Measurements from ENCODE around the gene MEGF10. TPM values are rescaled to one million over a fixed set of nuclear protein-coding genes. Genes with fewer than 3 reads are reported as not detected.

Gene MEGF10
- total RNA-seq, 4 donors from 2014 or later = 0.27 to 5.4 (median 0.97) TPM

DNA sequence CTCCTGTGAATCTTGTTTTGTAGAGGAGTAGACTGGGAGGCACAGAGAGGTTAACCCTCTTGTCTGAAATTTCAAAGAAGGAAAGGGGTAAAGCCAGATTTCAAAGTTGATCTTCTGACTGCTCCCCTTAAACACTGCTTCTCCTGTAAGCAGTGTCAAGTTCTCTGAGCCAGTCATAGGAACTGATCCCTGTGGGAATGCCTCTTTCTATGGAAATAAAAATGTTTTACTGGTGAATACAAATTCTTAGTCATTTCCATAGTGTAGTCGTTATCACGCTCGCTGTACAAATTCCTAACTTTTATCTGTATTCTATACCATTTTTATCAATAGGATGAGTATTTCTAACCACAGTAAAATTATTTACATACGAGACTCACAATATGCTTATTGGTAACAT lies 160.5 kb downstream of the MEGF10 start:
- Histone ChIP-seq H3K4me3 (no peak overlapping the region), H3K27me3 (no peaks in the 10 kb centered on the region), H3K4me1 (no peaks in the 10 kb centered on the region), H3K27ac (no peak overlapping the region), H3K9me3 (no peaks in the 10 kb centered on the region), H3K36me3 (peaks cover 0 to 3% of the 10 kb centered on the region in 2 donors)
- no peak for ATAC-seq
- 92% methylated on average over 2 to 4 of the region's 4 CpGs for WGBS, 2 donors (ENCODE audit: low coverage in 1 of 2)
- TF ChIP-seq POLR2AphosphoS5 (IDR thresholded peaks at IDR 0.05) (no peak), CTCF (IDR thresholded peaks at IDR 0.05) (no peak), EP300 (IDR thresholded peaks at IDR 0.05) (no peak), POLR2A (IDR thresholded peaks at IDR 0.05) (no peak)

GRCh38 chr5:127452626-127453025 lies 162.0 kb downstream of the MEGF10 start:
- Histone ChIP-seq H3K27me3 (no peaks in the 10 kb centered on the region), H3K4me1 (no peaks in the 10 kb centered on the region), H3K27ac (no peak overlapping the region), H3K36me3 (peaks cover 0 to 3% of the 10 kb centered on the region in 2 donors), H3K9me3 (no peaks in the 10 kb centered on the region), H3K4me3 (no peak overlapping the region)
- TF ChIP-seq POLR2AphosphoS5 (IDR thresholded peaks at IDR 0.05) (no peak), POLR2A (IDR thresholded peaks at IDR 0.05) (no peak), CTCF (IDR thresholded peaks at IDR 0.05) (no peak), EP300 (IDR thresholded peaks at IDR 0.05) (no peak)
- ATAC-seq = no peak
- WGBS, 2 donors (ENCODE audit: low coverage in 1 of 2) = 58 to 80% methylated on average over 2 to 3 of the region's 4 CpGs

DNA sequence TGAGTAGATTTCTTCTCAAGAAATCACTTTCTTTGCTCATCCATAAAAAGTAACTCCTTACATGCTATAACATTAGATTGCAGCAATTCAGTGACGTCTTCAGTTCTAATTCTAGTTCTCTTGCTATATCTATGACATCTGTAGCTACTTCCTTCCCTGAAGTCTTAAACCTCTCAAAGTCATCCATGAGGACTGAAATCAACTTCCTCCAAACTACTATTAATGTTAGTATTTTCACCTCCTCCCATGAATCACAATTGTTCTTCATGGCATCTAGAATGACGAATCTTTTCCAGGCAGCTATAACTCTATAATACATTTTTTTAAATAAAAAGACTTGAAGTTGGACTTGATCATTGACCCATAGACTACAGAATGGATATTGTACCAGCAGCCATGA lies 180.6 kb downstream of the MEGF10 start:
- ATAC-seq = no peak
- H3K36me3 ChIP-seq = no peaks in the 10 kb centered on the region
- H3K4me1 ChIP-seq = no peaks in the 10 kb centered on the region
- TF ChIP-seq EP300 (IDR thresholded peaks at IDR 0.05) (no peak), CTCF (IDR thresholded peaks at IDR 0.05) (no peak), POLR2A (IDR thresholded peaks at IDR 0.05) (no peak), POLR2AphosphoS5 (IDR thresholded peaks at IDR 0.05) (no peak)
- WGBS, 2 donors (ENCODE audit: low coverage in 1 of 2) = 71 to 81% methylated on average over 2 of the region's 2 CpGs
- no peak overlapping the region for H3K27ac ChIP-seq
- no peaks in the 10 kb centered on the region for H3K9me3 ChIP-seq
- no peak overlapping the region for H3K4me3 ChIP-seq
- no peaks in the 10 kb centered on the region for H3K27me3 ChIP-seq

GRCh38 chr5:127472700-127473099 lies 182.1 kb downstream of the MEGF10 start:
- Histone ChIP-seq H3K4me1 (no peaks in the 10 kb centered on the region), H3K27me3 (no peaks in the 10 kb centered on the region), H3K4me3 (no peak overlapping the region), H3K27ac (no peak overlapping the region), H3K36me3 (no peaks in the 10 kb centered on the region), H3K9me3 (no peaks in the 10 kb centered on the region)
- ATAC-seq = no peak
- TF ChIP-seq POLR2A (IDR thresholded peaks at IDR 0.05) (no peak), EP300 (IDR thresholded peaks at IDR 0.05) (no peak), CTCF (IDR thresholded peaks at IDR 0.05) (no peak)
- 91 to 96% methylated on average over 3 of the region's 3 CpGs for WGBS, 2 donors (ENCODE audit: low coverage in 1 of 2)

DNA sequence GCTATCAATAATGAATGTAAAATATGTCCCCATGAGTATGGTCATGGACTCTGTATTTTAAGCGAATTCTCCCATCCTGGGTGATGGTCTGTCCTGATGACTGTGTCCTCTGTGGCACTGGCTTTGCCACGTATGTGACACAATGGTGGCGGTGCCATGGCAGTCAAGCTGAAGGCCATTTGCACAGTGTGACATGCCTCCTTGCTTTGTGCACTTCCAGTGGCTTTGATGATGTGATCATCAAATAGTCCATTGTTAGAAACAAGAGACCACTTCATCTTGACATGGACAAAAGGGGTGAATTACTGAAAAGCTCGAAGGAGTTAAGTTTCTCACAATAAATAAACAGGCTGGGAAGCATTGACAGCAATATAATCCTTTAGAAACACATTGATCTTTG lies 195.9 kb downstream of the MEGF10 start:
- Histone ChIP-seq H3K36me3 (no peaks in the 10 kb centered on the region), H3K4me1 (no peaks in the 10 kb centered on the region), H3K27ac (no peak overlapping the region), H3K27me3 (peaks cover 10% of the 10 kb centered on the region), H3K9me3 (no peaks in the 10 kb centered on the region), H3K4me3 (no peak overlapping the region)
- ATAC-seq = no peak
- 68% methylated on average over 2 of the region's 4 CpGs; no CpG with 5 or more reads in 1 of the 2 donors for WGBS, 2 donors (ENCODE audit: low coverage in 1 of 2)
- TF ChIP-seq EP300 (IDR thresholded peaks at IDR 0.05) (no peak), CTCF (IDR thresholded peaks at IDR 0.05) (no peak), POLR2AphosphoS5 (IDR thresholded peaks at IDR 0.05) (no peak), POLR2A (IDR thresholded peaks at IDR 0.05) (no peak)

Measured in gastroesophageal sphincter (tissue), 4 donors.